ENCODE data around the gene ERP27. TPM values are rescaled to one million over a fixed set of nuclear protein-coding genes. Genes with fewer than 3 reads are reported as not detected.

Gene ERP27
- total RNA-seq, 4 donors from 2014 or later, result 0.57 to 5.5 (median 1.9) TPM; not detected in 1

DNA sequence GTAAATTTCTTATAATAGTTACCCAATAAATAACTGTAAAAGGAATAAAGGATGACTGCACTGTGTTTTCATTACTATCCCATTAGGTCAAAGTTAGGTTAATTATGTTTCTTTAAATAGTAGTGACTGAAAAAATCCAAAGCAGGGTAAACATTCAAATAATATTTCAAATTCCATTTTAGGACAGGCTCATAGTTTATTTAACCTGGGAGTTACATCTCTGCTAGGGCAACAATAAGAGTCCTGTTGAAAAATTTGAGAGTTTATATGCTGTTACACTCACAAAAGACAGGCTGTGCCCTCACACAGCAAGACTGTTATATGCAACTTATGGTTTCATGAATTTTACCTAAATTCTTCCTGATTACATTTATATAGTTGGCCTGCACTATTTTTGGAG lies 8.0 kb downstream of the ERP27 start:
- Histone ChIP-seq H3K4me1 (peaks cover 9 to 27% (median 9%) of the 10 kb centered on the region in 3 donors), H3K9me3 (no peaks in the 10 kb centered on the region), H3K4me3 (no peak overlapping the region), H3K36me3 (no peaks in the 10 kb centered on the region), H3K27ac (no peak overlapping the region), H3K27me3 (no peaks in the 10 kb centered on the region)
- TF ChIP-seq POLR2A (IDR thresholded peaks at IDR 0.05), result no peak
- TF ChIP-seq, protein P1, sequence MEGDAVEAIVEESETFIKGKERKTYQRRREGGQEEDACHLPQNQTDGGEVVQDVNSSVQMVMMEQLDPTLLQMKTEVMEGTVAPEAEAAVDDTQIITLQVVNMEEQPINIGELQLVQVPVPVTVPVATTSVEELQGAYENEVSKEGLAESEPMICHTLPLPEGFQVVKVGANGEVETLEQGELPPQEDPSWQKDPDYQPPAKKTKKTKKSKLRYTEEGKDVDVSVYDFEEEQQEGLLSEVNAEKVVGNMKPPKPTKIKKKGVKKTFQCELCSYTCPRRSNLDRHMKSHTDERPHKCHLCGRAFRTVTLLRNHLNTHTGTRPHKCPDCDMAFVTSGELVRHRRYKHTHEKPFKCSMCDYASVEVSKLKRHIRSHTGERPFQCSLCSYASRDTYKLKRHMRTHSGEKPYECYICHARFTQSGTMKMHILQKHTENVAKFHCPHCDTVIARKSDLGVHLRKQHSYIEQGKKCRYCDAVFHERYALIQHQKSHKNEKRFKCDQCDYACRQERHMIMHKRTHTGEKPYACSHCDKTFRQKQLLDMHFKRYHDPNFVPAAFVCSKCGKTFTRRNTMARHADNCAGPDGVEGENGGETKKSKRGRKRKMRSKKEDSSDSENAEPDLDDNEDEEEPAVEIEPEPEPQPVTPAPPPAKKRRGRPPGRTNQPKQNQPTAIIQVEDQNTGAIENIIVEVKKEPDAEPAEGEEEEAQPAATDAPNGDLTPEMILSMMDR (IDR thresholded peaks at IDR 0.05), result no peak
- intact Hi-C loops (cut with DNase I), result no loop called here
- no peak for DNase-seq

DNA sequence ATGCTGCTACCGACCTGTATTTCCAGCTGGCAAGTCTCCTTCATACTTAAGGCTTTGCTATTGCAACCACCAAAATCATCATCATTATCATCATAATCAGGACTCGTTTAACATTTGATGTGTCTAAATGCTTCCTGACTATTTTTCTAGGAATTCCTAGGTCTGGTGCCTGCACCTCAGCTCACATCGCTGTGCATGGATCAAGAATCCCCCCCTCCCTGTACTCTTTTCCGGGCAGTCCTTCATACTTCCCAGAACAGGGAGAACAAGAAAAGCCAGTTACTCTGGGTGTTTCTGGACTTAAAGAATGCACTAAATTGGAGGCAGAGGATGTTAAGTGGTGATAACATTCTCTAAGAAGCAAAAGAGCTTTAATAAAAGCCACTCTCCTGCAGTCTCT lies 9.4 kb downstream of the ERP27 start:
- Histone ChIP-seq H3K4me3 (peak overlapping the region in 1 of 4 donors; percentile 42), H3K4me1 (peaks cover 9 to 27% (median 9%) of the 10 kb centered on the region in 3 donors), H3K9me3 (no peaks in the 10 kb centered on the region), H3K27me3 (no peaks in the 10 kb centered on the region), H3K27ac (no peak overlapping the region), H3K36me3 (no peaks in the 10 kb centered on the region)
- no peak for DNase-seq
- TF ChIP-seq POLR2A (IDR thresholded peaks at IDR 0.05), result no peak
- TF ChIP-seq, protein P1 (IDR thresholded peaks at IDR 0.05), result no peak
- intact Hi-C loops (cut with DNase I), result no loop called here
- WGBS, 2 donors, result 20 to 29% methylated on average over 4 of the region's 4 CpGs

DNA sequence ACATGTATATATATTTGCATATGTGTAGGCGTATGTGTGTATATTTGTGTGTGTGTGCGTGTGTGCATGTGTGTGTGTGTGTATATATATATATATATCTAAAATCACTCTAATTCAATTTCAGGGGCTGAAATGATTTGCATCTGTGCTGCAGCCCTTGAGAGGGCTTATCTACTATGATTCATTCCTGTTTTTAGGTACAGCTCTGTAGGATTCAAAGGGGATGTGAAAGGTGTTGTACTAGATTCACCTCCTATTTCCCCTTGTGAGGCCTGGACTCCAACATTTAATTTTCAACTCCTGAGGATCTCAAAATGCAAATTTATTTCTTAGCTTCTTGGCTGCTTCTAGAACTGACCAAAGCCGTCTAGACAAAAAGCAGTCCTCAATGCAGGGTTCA lies 11.1 kb downstream of the ERP27 start:
- DNase-seq, result no peak
- Histone ChIP-seq H3K4me3 (no peak overlapping the region), H3K27ac (no peak overlapping the region), H3K9me3 (no peaks in the 10 kb centered on the region), H3K27me3 (no peaks in the 10 kb centered on the region), H3K4me1 (peaks cover 9 to 27% (median 9%) of the 10 kb centered on the region in 3 donors), H3K36me3 (no peaks in the 10 kb centered on the region)
- intact Hi-C loops (cut with DNase I), result no loop called here
- 90 to 96% methylated on average over 3 of the region's 3 CpGs for WGBS, 2 donors
- TF ChIP-seq, protein P1 (IDR thresholded peaks at IDR 0.05), result no peak
- no peak for TF ChIP-seq POLR2A (IDR thresholded peaks at IDR 0.05)

DNA sequence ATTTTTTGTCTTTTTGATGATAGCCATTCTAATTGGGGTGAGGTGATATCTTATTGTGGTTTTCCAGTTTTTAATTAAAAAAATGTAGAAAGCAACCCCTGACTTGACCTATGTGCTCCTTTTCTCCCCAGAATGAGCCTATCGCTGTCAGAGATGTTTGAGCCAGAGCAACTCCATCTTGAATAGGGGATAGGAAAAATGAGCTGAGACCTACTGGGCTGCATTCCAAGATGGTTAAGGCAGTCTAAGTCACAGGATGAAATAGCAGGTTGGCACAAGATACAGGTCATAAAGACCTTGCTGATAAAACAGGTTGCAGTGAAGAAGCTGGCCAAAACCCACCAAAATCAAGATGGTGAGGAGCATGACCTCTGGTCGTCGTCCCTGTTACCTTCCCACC lies 13.8 kb downstream of the ERP27 start:
- no peak for TF ChIP-seq POLR2A (IDR thresholded peaks at IDR 0.05)
- TF ChIP-seq, protein P1 (IDR thresholded peaks at IDR 0.05), result no peak
- Histone ChIP-seq H3K27ac (no peak overlapping the region), H3K27me3 (no peaks in the 10 kb centered on the region), H3K9me3 (no peaks in the 10 kb centered on the region), H3K36me3 (no peaks in the 10 kb centered on the region), H3K4me1 (peaks cover 5 to 13% (median 9%) of the 10 kb centered on the region in 3 donors), H3K4me3 (no peak overlapping the region)
- no peak for DNase-seq
- 83 to 98% methylated on average over 3 of the region's 3 CpGs for WGBS, 2 donors
- intact Hi-C loops (cut with DNase I), result no loop called here

GRCh38 chr12:14923944-14924343 lies 14.4 kb downstream of the ERP27 start:
- no peak for DNase-seq
- Histone ChIP-seq H3K27ac (no peak overlapping the region), H3K4me1 (peaks cover 0 to 8% (median 7%) of the 10 kb centered on the region in 3 donors), H3K9me3 (no peaks in the 10 kb centered on the region), H3K36me3 (no peaks in the 10 kb centered on the region), H3K4me3 (no peak overlapping the region), H3K27me3 (no peaks in the 10 kb centered on the region)
- TF ChIP-seq, protein P1 (IDR thresholded peaks at IDR 0.05), result no peak
- no peak for TF ChIP-seq POLR2A (IDR thresholded peaks at IDR 0.05)
- WGBS, 2 donors, result 89% methylated on average over 2 of the region's 2 CpGs
- intact Hi-C loops (cut with DNase I), result no loop called here

All from esophagus squamous epithelium (tissue), 5 donors.